Measurements from ENCODE around the gene PARVG.

Gene PARVG

GRCh38 chr22:44195189-44195871 is 14.6 kb downstream of the PARVG start:
- no peak for DNase-seq (ENCODE audit: low read depth in 2 of 3, low spot score in 2 of 3)

- no peak for DNase-seq (ENCODE audit: low read depth in 2 of 3, low spot score in 2 of 3)
Observed at GRCh38 chr22:44196241-44196640, 15.5 kb downstream of the PARVG start.

- DNase-seq (ENCODE audit: low read depth in 2 of 3, low spot score in 2 of 3), result no peak
Observed at GRCh38 chr22:44196731-44197131, 16.0 kb downstream of the PARVG start.

GRCh38 chr22:44197271-44197670 is 16.5 kb downstream of the PARVG start:
- DNase-seq (ENCODE audit: low read depth in 2 of 3, low spot score in 2 of 3), result no peak

- no peak for DNase-seq (ENCODE audit: low read depth in 2 of 3, low spot score in 2 of 3)
Observed at GRCh38 chr22:44199164-44199563, 18.4 kb downstream of the PARVG start.

- no peak for DNase-seq (ENCODE audit: low read depth in 2 of 3, low spot score in 2 of 3)
Observed at GRCh38 chr22:44199866-44200265, 19.1 kb downstream of the PARVG start.

- DNase-seq (ENCODE audit: low read depth in 2 of 3, low spot score in 2 of 3), result no peak
Observed at GRCh38 chr22:44200451-44200850, 19.7 kb downstream of the PARVG start.

- DNase-seq (ENCODE audit: low read depth in 2 of 3, low spot score in 2 of 3), result no peak
Observed at GRCh38 chr22:44200855-44201550, 20.3 kb downstream of the PARVG start.

GRCh38 chr22:44201665-44202064 is 20.9 kb downstream of the PARVG start:
- no peak for DNase-seq (ENCODE audit: low read depth in 2 of 3, low spot score in 2 of 3)

GRCh38 chr22:44202261-44202789 is 21.6 kb downstream of the PARVG start:
- no peak for DNase-seq (ENCODE audit: low read depth in 2 of 3, low spot score in 2 of 3)

GRCh38 chr22:44203203-44203602 is 22.5 kb downstream of the PARVG start:
- no peak for DNase-seq (ENCODE audit: low read depth in 2 of 3, low spot score in 2 of 3)

GRCh38 chr22:44204739-44205515 is 24.2 kb downstream of the PARVG start:
- no peak for DNase-seq (ENCODE audit: low read depth in 2 of 3, low spot score in 2 of 3)

- DNase-seq (ENCODE audit: low read depth in 2 of 3, low spot score in 2 of 3), result no peak
Observed at GRCh38 chr22:44205516-44206329, 25.0 kb downstream of the PARVG start.

GRCh38 chr22:44206330-44206645 is 25.6 kb downstream of the PARVG start:
- DNase-seq (ENCODE audit: low read depth in 2 of 3, low spot score in 2 of 3), result no peak

- no peak for DNase-seq (ENCODE audit: low read depth in 2 of 3, low spot score in 2 of 3)
Observed at GRCh38 chr22:44206696-44207095, 26.0 kb downstream of the PARVG start.

GRCh38 chr22:44207173-44207980 is 26.7 kb downstream of the PARVG start:
- no peak for DNase-seq (ENCODE audit: low read depth in 2 of 3, low spot score in 2 of 3)

- no peak for DNase-seq (ENCODE audit: low read depth in 2 of 3, low spot score in 2 of 3)
Observed at GRCh38 chr22:44207981-44208317, 27.2 kb downstream of the PARVG start.

GRCh38 chr22:44209343-44209742 is 28.6 kb downstream of the PARVG start:
- DNase-seq (ENCODE audit: low read depth in 2 of 3, low spot score in 2 of 3), result no peak

GRCh38 chr22:44210722-44211121 is 30.0 kb downstream of the PARVG start:
- no peak for DNase-seq (ENCODE audit: low read depth in 2 of 3, low spot score in 2 of 3)

GRCh38 chr22:44211256-44211945 is 30.7 kb downstream of the PARVG start:
- no peak for DNase-seq (ENCODE audit: low read depth in 2 of 3, low spot score in 2 of 3)

Data from activated CD8-positive, alpha-beta memory T cell treated with anti-CD3 and anti-CD28 coated beads for 48 hours (primary cell).